Fibroblast of villous mesenchyme (primary cell): ENCODE data around the gene SLC47A1. TPM values are rescaled to one million over a fixed set of nuclear protein-coding genes. Genes with fewer than 3 reads are reported as not detected.

Experiments
- DNase-seq: peaks from one replicate; pipeline ENCODE4 v3.0.0-alpha.2; 2010; ENCODE audit warnings: low read depth
- H3K4me3 ChIP-seq: 2 replicates; pipeline ENCODE4 v1.5.1; 2011; ENCODE audit warnings: low read depth, mild to moderate bottlenecking, low read length
- total RNA-seq: library from RNA; depleted of rRNA; stranded (reverse); fragments of >200 nt; gene quantifications from 2 replicates; pipeline ENCODE4 v1.2.3, GENCODE V29; 2012
- TF ChIP-seq, protein P1 (sequence below): IDR thresholded peaks from 2 replicates; pipeline ENCODE4 v1.5.1; 2012; ENCODE audit warnings: low read depth, mild to moderate bottlenecking, low read length; ENCODE audit not compliant: insufficient read depth

Gene SLC47A1
- total RNA-seq, 1 donor: 0.86 TPM

DNA sequence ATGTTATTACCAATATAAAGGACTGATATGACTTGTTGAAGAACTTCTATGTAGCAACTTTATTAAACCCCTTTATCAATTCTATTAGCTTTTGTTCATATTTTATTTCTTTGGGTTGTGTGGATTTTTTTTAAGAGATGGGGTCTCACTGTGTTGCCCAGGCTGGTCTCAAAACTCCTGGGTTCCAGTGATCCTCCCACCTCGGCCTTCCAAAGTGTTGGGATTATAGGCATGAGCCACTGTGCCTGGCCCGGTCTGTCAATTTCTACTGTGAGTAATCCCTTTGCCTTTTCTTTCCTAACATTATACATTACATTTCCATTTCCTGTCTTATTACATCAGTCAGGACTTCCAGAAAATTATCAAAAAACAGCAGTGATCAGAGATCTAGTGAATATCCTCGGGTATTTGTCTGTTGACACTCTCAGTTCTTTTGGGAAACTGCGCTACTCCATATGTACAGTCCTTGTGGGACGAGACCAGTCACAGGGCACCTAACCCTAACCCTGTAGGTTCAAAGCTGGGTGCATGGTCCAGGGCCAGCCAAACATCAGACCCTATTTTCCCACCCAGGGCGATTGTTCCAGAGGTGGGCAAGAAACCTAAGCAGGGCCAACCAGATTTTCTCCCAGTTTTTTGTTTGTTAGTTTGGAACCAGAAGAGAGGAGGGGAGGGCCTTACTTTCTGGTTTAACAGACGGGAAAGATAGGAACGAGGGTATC is 1.7 kb upstream of the SLC47A1 start:
- no peak for DNase-seq
- TF ChIP-seq, protein P1, sequence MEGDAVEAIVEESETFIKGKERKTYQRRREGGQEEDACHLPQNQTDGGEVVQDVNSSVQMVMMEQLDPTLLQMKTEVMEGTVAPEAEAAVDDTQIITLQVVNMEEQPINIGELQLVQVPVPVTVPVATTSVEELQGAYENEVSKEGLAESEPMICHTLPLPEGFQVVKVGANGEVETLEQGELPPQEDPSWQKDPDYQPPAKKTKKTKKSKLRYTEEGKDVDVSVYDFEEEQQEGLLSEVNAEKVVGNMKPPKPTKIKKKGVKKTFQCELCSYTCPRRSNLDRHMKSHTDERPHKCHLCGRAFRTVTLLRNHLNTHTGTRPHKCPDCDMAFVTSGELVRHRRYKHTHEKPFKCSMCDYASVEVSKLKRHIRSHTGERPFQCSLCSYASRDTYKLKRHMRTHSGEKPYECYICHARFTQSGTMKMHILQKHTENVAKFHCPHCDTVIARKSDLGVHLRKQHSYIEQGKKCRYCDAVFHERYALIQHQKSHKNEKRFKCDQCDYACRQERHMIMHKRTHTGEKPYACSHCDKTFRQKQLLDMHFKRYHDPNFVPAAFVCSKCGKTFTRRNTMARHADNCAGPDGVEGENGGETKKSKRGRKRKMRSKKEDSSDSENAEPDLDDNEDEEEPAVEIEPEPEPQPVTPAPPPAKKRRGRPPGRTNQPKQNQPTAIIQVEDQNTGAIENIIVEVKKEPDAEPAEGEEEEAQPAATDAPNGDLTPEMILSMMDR: no peak
- no peak overlapping the region for H3K4me3 ChIP-seq

DNA sequence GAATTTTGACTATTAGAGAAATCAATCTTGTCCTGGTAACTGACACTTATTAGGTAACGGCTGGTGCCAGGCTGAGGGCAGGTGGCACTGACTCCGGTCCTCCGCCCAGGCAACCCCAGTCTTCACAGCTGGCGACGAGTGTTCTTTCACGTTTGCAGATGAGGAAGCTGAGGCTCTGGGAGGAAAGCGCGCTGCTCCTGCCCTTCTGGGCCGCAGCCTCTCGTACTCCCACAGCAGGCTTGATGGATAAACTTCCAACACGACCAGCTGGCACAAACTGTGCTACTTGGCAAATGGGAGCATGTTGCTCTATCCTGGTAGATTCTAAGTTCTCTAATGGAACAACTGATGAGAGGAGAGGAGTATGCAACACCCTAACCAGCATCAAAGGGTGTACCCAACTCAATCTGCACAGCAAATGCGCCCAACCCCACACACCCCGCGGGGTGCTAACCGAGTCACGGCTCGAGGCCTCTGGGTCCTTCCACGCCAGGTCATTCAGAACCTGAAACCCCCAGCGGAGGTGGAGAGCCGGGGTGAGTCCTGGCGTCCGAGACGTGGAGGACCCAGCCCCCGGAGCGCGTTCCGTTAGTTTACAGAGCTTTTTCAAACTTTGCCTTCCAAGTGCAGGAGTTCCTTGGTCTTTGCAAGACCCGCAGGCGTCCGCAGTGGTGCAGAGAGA is 477 bp upstream of the SLC47A1 start:
- TF ChIP-seq, protein P1: no peak
- DNase-seq: no peak
- peak overlapping the region; percentile 30 for H3K4me3 ChIP-seq

DNA sequence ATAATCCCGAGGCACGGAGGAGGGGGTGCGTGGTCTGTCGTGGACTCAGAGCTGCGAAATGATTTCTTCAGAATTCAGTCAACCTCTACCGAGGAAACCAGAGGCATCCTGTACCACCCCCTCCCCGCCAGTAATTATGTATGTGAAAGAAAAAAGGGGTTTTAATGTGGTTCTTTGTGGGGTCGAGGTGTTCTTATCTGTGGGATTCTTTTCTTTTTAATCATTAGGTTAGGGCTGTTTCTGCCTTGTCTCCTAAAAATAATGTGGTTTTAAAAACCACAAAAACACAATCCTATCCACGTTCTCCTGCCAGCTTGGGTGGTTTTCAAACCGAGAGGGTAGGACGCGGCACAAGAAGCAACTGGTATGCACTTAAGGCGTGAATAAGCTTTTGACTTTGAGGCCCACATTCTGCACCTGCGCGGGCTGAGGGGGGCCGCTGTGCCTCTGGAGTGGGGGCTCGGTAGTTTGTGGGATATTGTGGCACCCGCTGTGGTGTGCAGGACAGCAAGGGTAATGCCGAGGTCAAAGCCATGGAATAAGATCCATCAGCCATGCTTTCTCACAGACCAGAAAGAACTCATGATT is 1.0 kb downstream of the SLC47A1 start:
- DNase-seq: peak; percentile 21
- H3K4me3 ChIP-seq: peak overlapping the region; percentile 52
- TF ChIP-seq, protein P1: no peak

DNA sequence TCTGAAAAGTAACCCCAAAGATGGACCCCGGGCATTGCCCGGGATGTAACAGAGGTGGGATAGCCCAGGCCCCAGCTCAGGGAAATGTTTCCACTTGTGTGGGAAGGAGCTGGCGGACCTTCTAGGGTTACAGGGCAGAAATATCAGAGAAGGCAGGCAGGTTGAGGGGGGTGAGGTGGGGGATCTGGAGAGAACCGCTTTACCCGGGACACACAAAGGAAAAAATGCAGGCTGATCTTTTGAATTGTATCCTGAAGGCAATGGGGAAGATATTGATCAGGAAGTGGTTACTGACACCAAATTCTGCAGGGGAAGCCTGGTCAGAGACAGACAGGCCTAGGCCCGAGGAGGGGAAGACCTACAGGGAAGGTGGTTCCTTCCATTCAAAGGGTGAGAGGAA is 3.5 kb downstream of the SLC47A1 start:
- TF ChIP-seq, protein P1: no peak
- no peak for DNase-seq
- H3K4me3 ChIP-seq: no peak overlapping the region

DNA sequence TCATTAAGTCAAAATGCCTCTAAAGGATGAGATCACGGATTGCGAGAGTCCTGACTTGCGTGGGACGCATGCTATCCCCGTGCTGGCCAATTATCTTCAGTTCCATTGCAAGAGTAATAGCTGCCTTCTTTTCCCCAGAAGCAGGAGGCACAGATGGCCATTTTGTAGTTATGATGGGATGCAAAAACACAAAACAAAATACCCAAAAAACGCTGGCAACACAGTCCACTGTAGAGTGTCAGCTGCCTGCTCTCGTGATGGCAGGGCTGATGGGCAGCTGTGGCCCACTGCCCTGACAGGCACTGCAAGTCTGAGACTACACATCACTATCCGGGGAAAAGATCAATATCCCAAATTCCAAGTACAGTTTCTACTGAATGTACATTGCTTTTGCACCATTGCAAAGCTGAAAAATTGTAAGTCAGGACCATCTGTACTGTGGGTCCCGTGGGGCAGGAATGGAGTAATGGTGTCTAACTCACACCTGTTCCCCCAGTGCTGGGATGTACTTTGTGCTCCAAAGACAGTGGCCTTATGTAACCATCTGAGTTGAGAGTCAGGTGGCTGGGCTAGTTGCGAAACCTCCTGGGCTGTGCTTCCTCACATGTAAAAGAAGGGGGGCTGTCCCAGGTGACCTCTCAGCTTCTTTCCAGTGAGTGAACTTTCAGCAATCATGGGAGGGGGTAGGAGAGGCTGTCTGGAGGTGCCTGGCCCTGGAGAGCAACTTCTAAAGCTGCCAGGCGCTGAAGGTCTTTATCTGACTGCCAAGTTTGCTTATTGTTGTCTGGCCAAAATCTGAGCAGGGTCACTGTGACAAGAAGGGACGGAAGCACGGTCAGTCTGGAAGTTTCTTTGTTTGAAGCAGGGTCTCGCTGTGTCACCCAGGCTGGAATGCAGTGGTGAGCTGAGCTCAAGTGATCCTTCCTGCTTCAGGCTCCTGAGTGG is 4.7 kb downstream of the SLC47A1 start:
- peak; percentile 26 for DNase-seq
- TF ChIP-seq, protein P1: no peak
- H3K4me3 ChIP-seq: no peak overlapping the region

DNA sequence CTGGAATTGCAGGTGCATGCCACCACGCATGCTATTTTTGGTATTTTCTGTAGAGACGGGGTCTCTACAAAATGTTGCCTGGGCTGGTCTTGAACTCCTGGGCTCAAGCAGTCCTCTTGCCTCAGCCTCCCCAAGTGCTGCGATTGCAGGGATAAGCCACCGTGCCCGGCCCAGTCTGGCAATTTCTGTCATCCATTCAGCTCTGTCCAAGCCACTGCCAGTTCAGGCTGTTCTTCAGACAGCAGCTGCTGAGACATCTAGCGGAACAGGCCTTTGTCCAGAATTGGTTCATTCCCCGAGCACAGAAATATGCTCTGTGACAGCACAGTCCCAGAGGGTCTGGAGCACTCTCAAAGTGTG is 5.4 kb downstream of the SLC47A1 start:
- DNase-seq: no peak
- TF ChIP-seq, protein P1: no peak
- H3K4me3 ChIP-seq: no peak overlapping the region
